ENCODE data around the gene RCOR3. TPM values are rescaled to one million over a fixed set of nuclear protein-coding genes. Genes with fewer than 3 reads are reported as not detected.

RCOR3 gene
- total and polyA plus RNA-seq, 2 of the 8 experiments (the other 6 are each of a cell fraction or from before 2014, with no cell fraction given), result 21.4 to 36.3 TPM

GRCh38 chr1:211229365-211229759, 29.8 kb upstream of the RCOR3 start:
- Histone ChIP-seq H3K79me2 (ENCODE audit: control insufficient read depth in 1 of 2, insufficient read depth in 2 of 2, low read length in 2 of 2) (no peaks in the 10 kb centered on the region), H3K14ac (ENCODE audit: insufficient read length) (no peak overlapping the region), H3K23me2 (ENCODE audit: low read depth, low read length) (no peaks in the 10 kb centered on the region), H3K27me3 (replicated peaks in 1 of 4; ENCODE audit: control insufficient read depth in 3 of 4, extremely low read depth in 1 of 4, insufficient read depth in 3 of 4, low read length in 3 of 4) (no peaks in the 10 kb centered on the region), H3K9ac (replicated peaks in 1 of 4; ENCODE audit: extremely low read depth in 1 of 4, low read depth in 3 of 4, low read length in 3 of 4) (no peak overlapping the region), H2BK20ac (ENCODE audit: low read length) (no peak overlapping the region), H4K8ac (ENCODE audit: extremely low read depth, insufficient read depth, low read length) (no peak overlapping the region), H2BK5ac (ENCODE audit: low read depth, low read length) (no peak overlapping the region), H3K36me3 (ENCODE audit: control insufficient read depth in 2 of 4, insufficient read depth in 4 of 4, low read length in 3 of 4) (no peaks in the 10 kb centered on the region), H3K4ac (replicated peaks; ENCODE audit: insufficient read length, low read depth, low read length) (no peak overlapping the region), H3K27ac (ENCODE audit: low read depth, low read length) (no peak overlapping the region), H3K9me3 (ENCODE audit: insufficient read depth in 2 of 2, low read depth in 1 of 2, low read length in 1 of 2) (0 out of 4 replicates have a peak, but pooled peaks cover 0 to 2% of the 10 kb centered on the region in 2 experiments), H4K20me1 (replicated peaks in 1 of 2; ENCODE audit: control insufficient read depth in 1 of 2, insufficient read depth in 2 of 2, low read length in 2 of 2) (no peaks in the 10 kb centered on the region), H2BK120ac (replicated peaks; ENCODE audit: low read depth, low read length) (no peak overlapping the region), H3K23ac (ENCODE audit: insufficient read length) (no peak overlapping the region), H3K18ac (ENCODE audit: extremely low read depth, low read length) (no peak overlapping the region), H2AFZ (ENCODE audit: low read length) (no peak overlapping the region), H2BK12ac (ENCODE audit: low read depth, low read length) (no peak overlapping the region), H4K91ac (replicated peaks; ENCODE audit: insufficient read length, low read length) (no peak overlapping the region), H3K4me3 (ENCODE audit: extremely low read depth in 1 of 4, insufficient read depth in 2 of 4, low read depth in 3 of 4, low read length in 4 of 4) (no peak overlapping the region), H3K79me1 (ENCODE audit: low read depth, low read length) (no peaks in the 10 kb centered on the region), H2AK5ac (ENCODE audit: low read depth, low read length) (no peak overlapping the region), H3K4me1 (replicated peaks in 1 of 4; ENCODE audit: control insufficient read depth in 3 of 4, insufficient read depth in 4 of 4, low read length in 3 of 4) (no peaks in the 10 kb centered on the region), H3K56ac (replicated peaks; ENCODE audit: insufficient read length, low read depth, low read length) (no peak overlapping the region), H3K4me2 (ENCODE audit: insufficient read depth in 1 of 2, low read depth in 2 of 2, low read length in 2 of 2) (no peak overlapping the region), H2BK15ac (ENCODE audit: low read length) (no peak overlapping the region), H4K5ac (ENCODE audit: insufficient read length, low read depth, low read length) (no peak overlapping the region)
- no peak for DNase-seq (ENCODE audit: low read depth in 1 of 2, low spot score in 2 of 2)
- 90% methylated on average over 6 of the region's 7 CpGs; no CpG with 5 or more reads in 1 of the 2 experiments for WGBS, 2 experiments (ENCODE audit: extremely low coverage in 1 of 2, insufficient coverage in 1 of 2, insufficient read length in 1 of 2, insufficient replicate concordance in 2 of 2, low coverage in 1 of 2, low lambda C conversion rate in 2 of 2, missing lambda C conversion rate in 1 of 2)
- FAIRE-seq, result no peak
- POLR2A ChIA-PET (ENCODE audit: partially characterized antibody), result no interaction called here
- CTCF ChIA-PET (ENCODE audit: partially characterized antibody), result interaction anchor here (1.2 kb wide), 1 partner anchor 15 kb away, joined by 3 read pairs; no protein-coding TSS in a partner anchor
- TF ChIP-seq CHD1 (IDR thresholded peaks at IDR 0.05; ENCODE audit: low read depth, low read length) (no peak), SUZ12 (IDR thresholded peaks at IDR 0.05; ENCODE audit: low read length) (no peak), SP2 (IDR thresholded peaks at IDR 0.05; ENCODE audit: low read length) (no peak), TEAD4 (IDR thresholded peaks at IDR 0.05; ENCODE audit: low read depth, low read length) (no peak), HDAC2 (IDR thresholded peaks at IDR 0.05; ENCODE audit: borderline replicate concordance in 1 of 2, low read depth in 2 of 2, low read length in 2 of 2) (no peak), TAF7 (optimal IDR thresholded peaks at IDR 0.05; ENCODE audit: borderline replicate concordance, low read depth, low read length) (no peak), SIN3A (conservative IDR thresholded peaks at IDR 0.05 in 1 of 2, IDR thresholded peaks at IDR 0.05 in 1 of 2; ENCODE audit: low read depth in 1 of 2, low read length in 2 of 2) (no peak), TAF1 (IDR thresholded peaks at IDR 0.05; ENCODE audit: low read depth, low read length) (no peak), BACH1 (IDR thresholded peaks at IDR 0.05; ENCODE audit: low read length) (no peak), POLR2AphosphoS5 (IDR thresholded peaks at IDR 0.05; ENCODE audit: low read depth, low read length) (no peak), CHD2 (IDR thresholded peaks at IDR 0.05; ENCODE audit: low read length) (no peak), MAFK (IDR thresholded peaks at IDR 0.05; ENCODE audit: low read depth, low read length) (no peak), RAD21 (IDR thresholded peaks at IDR 0.05 in 1 of 2, conservative IDR thresholded peaks at IDR 0.05 in 1 of 2; ENCODE audit: low read depth in 2 of 2, low read length in 2 of 2) (no peak), USF2 (IDR thresholded peaks at IDR 0.05; ENCODE audit: low read length) (no peak)
